Gastrocnemius medialis (tissue), 4 donors: ENCODE measurements around the gene VMAC. TPM values are rescaled to one million over a fixed set of nuclear protein-coding genes. Genes with fewer than 3 reads are reported as not detected.

ENCODE experiments used
- ATAC-seq, 2 donors: fragments of 150-250 bp; one replicate each; pipeline ENCODE4 v1.9.1; 2016
- DNase-seq, 2 donors: peaks; one replicate each; pipeline ENCODE4 v3.0.0-alpha.2; 2019
- H3K27ac ChIP-seq, 4 donors: fragments of 200-600 bp; sonication (generic); 1 replicate in 1 of 4; 2 replicates in 3 of 4; pipeline ENCODE4 v1.5.1; 2016 to 2018; ENCODE audit warnings: mild to moderate bottlenecking in 2 of 4, moderate library complexity in 1 of 4
- H3K27me3 ChIP-seq, 3 donors: fragments of 200-600 bp; sonication (generic) in 2 of 3; 1 replicate in 1 of 3; 2 replicates in 2 of 3; pipeline versions ENCODE4 v1.5.1 to v1.6.0; 2016 to 2019; ENCODE audit warnings: mild to moderate bottlenecking in 1 of 3, moderate library complexity in 1 of 3
- H3K36me3 ChIP-seq, 2 donors: fragments of 200-600 bp; sonication (generic) in 1 of 2; one replicate each; pipeline ENCODE4 v1.5.1; 2017 to 2018
- H3K4me1 ChIP-seq, 2 donors: fragments of 200-600 bp; sonication (generic) in 1 of 2; one replicate each; pipeline ENCODE4 v1.5.1; 2016 to 2017; ENCODE audit warnings: mild to moderate bottlenecking in 2 of 2
- H3K4me3 ChIP-seq, 4 donors: fragments of 200-600 bp; sonication (generic) in 3 of 4; 1 replicate in 1 of 4; 2 replicates in 3 of 4; pipeline ENCODE4 v1.5.1; 2016 to 2019; ENCODE audit warnings: mild to moderate bottlenecking in 2 of 4
- H3K9me3 ChIP-seq, 3 donors: fragments of 200-600 bp; sonication (generic) in 2 of 3; 1 replicate in 1 of 3; 2 replicates in 2 of 3; pipeline ENCODE4 v1.5.1; 2016 to 2019
- POLR2A ChIP-seq, 2 donors: fragments of 450-650 bp; IDR thresholded peaks; one replicate each; pipeline ENCODE4 v1.6.1; 2017; ENCODE audit warnings: antibody characterized with exemption in 2 of 2, mild to moderate bottlenecking in 2 of 2, moderate library complexity in 2 of 2
- in situ Hi-C, 4 donors: fragments of 200-750 bp; cut with MboI; loops; one replicate each; pipeline versions ENCODE4 v1.15.0 to v1.8.0; 2017; ENCODE audit warnings: low sequenced_read_pairs in 4 of 4
- intact Hi-C: fragments of 100-400 bp; cut with DNase I; formaldehyde crosslinking; loops from one replicate; pipeline ENCODE4 v1.15.1; 2023; ENCODE audit warnings: low total_unique reads
- total RNA-seq, 4 donors: library from RNA; depleted of rRNA; stranded (reverse); fragments of >200 nt; gene quantifications; one replicate each; pipeline versions ENCODE4 v1.1.0 to v1.2.3, GENCODE V29; 2016
- TF ChIP-seq, protein P1 (sequence below), 5 experiments: fragments of 450-650 bp in 3 of 5; fragments of 200-600 bp in 2 of 5; sonication (generic) in 2 of 5; IDR thresholded peaks in 4 of 5; conservative IDR thresholded peaks in 1 of 5; 1 replicate in 4 of 5; 2 replicates in 1 of 5; pipeline ENCODE4 v1.5.1; 2016 to 2019; ENCODE audit warnings: antibody characterized with exemption in 5 of 5, mild to moderate bottlenecking in 3 of 5, moderate library complexity in 3 of 5

VMAC gene
- total RNA-seq, 4 donors from 2014 or later: 0.46 to 3.0 (median 2.1) TPM

GRCh38 chr19:5916181-5916708 is 11.6 kb downstream of the VMAC start:
- in situ Hi-C loops (no loop called here), intact Hi-C loops (no loop called here)
- Histone ChIP-seq H3K27me3 (no peaks in the 10 kb centered on the region), H3K9me3 (no peaks in the 10 kb centered on the region), H3K27ac (no peak overlapping the region), H3K4me1 (no peaks in the 10 kb centered on the region), H3K4me3 (no peak overlapping the region), H3K36me3 (peaks cover 0 to 51% of the 10 kb centered on the region in 2 donors)
- ATAC-seq (no peak), DNase-seq (no peak)
- TF ChIP-seq, protein P1, sequence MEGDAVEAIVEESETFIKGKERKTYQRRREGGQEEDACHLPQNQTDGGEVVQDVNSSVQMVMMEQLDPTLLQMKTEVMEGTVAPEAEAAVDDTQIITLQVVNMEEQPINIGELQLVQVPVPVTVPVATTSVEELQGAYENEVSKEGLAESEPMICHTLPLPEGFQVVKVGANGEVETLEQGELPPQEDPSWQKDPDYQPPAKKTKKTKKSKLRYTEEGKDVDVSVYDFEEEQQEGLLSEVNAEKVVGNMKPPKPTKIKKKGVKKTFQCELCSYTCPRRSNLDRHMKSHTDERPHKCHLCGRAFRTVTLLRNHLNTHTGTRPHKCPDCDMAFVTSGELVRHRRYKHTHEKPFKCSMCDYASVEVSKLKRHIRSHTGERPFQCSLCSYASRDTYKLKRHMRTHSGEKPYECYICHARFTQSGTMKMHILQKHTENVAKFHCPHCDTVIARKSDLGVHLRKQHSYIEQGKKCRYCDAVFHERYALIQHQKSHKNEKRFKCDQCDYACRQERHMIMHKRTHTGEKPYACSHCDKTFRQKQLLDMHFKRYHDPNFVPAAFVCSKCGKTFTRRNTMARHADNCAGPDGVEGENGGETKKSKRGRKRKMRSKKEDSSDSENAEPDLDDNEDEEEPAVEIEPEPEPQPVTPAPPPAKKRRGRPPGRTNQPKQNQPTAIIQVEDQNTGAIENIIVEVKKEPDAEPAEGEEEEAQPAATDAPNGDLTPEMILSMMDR (IDR thresholded peaks at IDR 0.05 in 4 of 5, conservative IDR thresholded peaks at IDR 0.05 in 1 of 5): no peak
- TF ChIP-seq POLR2A (IDR thresholded peaks at IDR 0.05): no peak

DNA sequence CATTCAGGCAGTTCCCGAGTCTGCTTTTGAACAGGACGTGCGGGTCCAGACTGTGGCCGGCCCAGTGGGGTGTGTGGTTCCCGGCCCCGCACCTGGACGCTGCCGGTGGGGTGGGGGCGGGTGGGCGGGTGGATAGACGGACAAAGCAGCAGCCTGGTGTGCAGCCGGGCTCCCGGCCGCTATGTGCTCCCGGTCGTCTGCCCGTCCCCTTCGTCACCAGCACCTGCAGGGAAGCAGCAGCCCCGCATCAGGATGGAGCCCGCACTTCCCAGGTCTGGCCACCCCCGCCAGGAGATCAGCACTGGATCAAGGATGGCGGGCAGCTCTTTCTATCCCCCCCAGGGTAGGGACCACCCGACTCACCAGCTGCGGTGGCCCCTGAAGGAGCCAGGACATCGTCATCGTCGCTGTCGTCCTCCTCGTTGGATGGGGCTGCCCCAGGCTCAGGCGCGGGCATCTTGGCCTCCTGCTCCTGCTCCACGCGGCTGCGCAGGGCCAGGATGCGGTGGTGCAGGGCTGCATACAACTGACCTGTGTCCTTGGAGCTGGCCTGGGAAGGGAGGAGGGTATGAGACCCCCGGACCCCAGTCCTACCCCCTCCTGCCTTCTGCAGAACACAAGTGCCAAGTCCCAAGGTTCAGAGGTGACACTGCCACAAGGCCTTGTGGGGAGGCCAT is 12.9 kb downstream of the VMAC start:
- H3K27ac ChIP-seq: no peak overlapping the region
- H3K27me3 ChIP-seq: no peaks in the 10 kb centered on the region
- no peak overlapping the region for H3K4me3 ChIP-seq
- DNase-seq: no peak
- ATAC-seq: no peak
- intact Hi-C loops (no loop called here), in situ Hi-C loops (no loop called here)
- H3K9me3 ChIP-seq: no peaks in the 10 kb centered on the region
- TF ChIP-seq POLR2A (IDR thresholded peaks at IDR 0.05): no peak
- TF ChIP-seq, protein P1 (IDR thresholded peaks at IDR 0.05 in 4 of 5, conservative IDR thresholded peaks at IDR 0.05 in 1 of 5): no peak
- peaks cover 0 to 65% of the 10 kb centered on the region in 2 donors for H3K36me3 ChIP-seq
- no peaks in the 10 kb centered on the region for H3K4me1 ChIP-seq

DNA sequence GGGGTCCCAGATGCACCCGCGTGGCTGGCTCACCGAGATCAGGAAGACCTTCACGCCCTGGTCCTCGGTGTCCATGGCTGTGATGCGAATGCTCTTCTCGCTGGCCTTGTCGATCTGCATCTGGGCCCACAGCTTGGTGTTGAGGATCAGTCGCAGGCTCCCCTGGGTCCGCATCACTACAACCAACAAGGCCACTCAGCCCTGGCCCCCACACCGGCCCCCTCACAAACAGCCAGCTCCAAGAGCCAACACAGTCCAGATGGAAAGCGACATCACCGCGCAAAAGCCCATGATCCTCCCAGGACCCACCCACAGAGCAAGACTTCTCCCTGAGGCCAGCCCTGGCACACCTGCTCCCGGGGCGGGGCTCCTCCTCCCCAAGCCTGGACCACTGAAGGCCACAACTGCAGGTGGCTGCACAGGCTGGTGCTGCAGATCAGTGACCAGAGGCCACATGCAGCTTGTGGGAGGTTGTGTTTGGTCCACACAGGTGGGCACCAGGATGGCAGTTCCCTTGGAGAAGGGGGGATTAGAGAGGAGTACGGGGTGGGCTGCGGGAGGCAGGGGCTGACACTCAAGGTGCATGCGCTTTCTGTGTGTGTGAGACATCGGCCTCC is 13.9 kb downstream of the VMAC start:
- no peak for TF ChIP-seq POLR2A (IDR thresholded peaks at IDR 0.05)
- Histone ChIP-seq H3K27ac (no peak overlapping the region), H3K36me3 (peaks cover 0 to 75% of the 10 kb centered on the region in 2 donors), H3K9me3 (no peaks in the 10 kb centered on the region), H3K4me1 (no peaks in the 10 kb centered on the region), H3K4me3 (no peak overlapping the region), H3K27me3 (no peaks in the 10 kb centered on the region)
- no peak for ATAC-seq
- intact Hi-C loops (no loop called here), in situ Hi-C loops (no loop called here)
- no peak for DNase-seq

DNA sequence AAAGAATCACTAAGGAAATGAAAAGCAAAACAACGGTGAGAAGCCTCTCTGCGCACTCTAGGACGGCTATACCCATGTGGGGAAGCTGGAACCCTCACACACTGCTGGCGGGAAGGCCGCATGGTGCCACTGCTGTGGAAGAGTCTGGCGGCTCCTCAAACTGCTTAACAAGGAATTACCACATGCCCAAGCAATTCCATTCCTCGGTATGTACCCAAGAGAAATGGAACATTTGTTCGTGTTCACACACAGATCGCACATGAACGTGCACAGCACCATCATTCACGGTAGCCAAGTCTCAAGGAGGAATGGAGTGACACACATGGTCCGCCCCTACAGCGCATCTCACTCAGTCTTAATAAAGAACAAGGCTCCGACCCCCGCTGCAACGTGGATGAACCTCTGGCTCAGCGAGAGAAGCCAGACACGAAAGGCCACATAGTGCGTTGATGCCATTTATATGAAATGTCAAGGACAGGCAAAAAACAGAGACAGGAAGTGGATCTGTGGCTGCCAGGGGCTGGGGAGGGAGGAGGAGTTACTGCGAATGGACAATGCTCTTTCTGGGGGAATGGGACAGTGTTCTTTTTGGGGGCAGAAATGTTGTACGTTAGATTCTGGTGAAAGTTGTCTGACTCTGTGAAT is 17.0 kb downstream of the VMAC start:
- Histone ChIP-seq H3K27me3 (no peaks in the 10 kb centered on the region), H3K4me3 (no peak overlapping the region), H3K9me3 (no peaks in the 10 kb centered on the region), H3K4me1 (peaks cover 0 to 7% of the 10 kb centered on the region in 2 donors), H3K36me3 (peaks cover 0 to 94% of the 10 kb centered on the region in 2 donors), H3K27ac (no peak overlapping the region)
- DNase-seq (no peak), ATAC-seq (no peak)
- intact Hi-C loops: no loop called here
- no peak for TF ChIP-seq POLR2A (IDR thresholded peaks at IDR 0.05)
- TF ChIP-seq, protein P1 (IDR thresholded peaks at IDR 0.05 in 4 of 5, conservative IDR thresholded peaks at IDR 0.05 in 1 of 5): no peak
- in situ Hi-C loops: no loop called here

- no peak for ATAC-seq
- Histone ChIP-seq H3K27ac (no peak overlapping the region), H3K4me1 (peaks cover 3 to 13% of the 10 kb centered on the region in 2 donors), H3K27me3 (no peaks in the 10 kb centered on the region), H3K4me3 (no peak overlapping the region), H3K36me3 (peaks cover 0 to 94% of the 10 kb centered on the region in 2 donors), H3K9me3 (no peaks in the 10 kb centered on the region)
- no peak for DNase-seq
- TF ChIP-seq, protein P1 (IDR thresholded peaks at IDR 0.05 in 4 of 5, conservative IDR thresholded peaks at IDR 0.05 in 1 of 5): no peak
- TF ChIP-seq POLR2A (IDR thresholded peaks at IDR 0.05): no peak
- intact Hi-C loops: no loop called here
- in situ Hi-C loops: no loop called here
Measured at GRCh38 chr19:5922161-5922545, 17.5 kb downstream of the VMAC start.
